Hematopoietic multipotent progenitor cell treated with erythropoietin and hydrocortisone succinate and interleukin-3 and kit ligand, for 6 days (in vitro differentiated cells): ENCODE results near the gene CDC42SE2.
"Not testable (repeated sequence)": the region's sequence is repeated elsewhere in the genome, so short reads cannot be mapped to it uniquely, and the experiment has no call there.

Source experiments
- DNase-seq: peaks from one replicate; pipeline ENCODE4 v3.0.0-alpha.2; 2015

Gene CDC42SE2

GRCh38 chr5:131396630-131397273, 132.9 kb downstream of the CDC42SE2 start:
- DNase-seq: no peak

DNA sequence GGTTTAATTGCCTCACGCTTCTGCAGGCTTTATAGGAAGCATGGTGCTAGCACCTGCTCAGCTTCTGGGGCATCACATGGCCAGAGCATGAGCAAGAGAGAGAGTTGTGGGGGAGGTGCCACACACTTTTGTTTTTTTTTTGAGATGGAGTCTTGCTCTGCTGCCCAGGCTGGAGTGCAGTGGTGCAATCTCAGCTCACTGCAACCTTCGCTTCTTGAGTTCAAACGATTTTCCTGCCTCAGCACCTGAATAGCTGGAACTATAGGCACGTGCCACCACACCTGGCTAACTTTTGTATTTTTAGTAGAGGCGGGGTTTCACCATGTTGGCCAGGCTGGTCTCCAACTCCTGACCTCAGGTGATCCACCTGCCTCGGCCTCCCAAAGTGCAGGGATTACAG, 135.2 kb downstream of the CDC42SE2 start:
- not testable (repeated sequence) for DNase-seq

DNA sequence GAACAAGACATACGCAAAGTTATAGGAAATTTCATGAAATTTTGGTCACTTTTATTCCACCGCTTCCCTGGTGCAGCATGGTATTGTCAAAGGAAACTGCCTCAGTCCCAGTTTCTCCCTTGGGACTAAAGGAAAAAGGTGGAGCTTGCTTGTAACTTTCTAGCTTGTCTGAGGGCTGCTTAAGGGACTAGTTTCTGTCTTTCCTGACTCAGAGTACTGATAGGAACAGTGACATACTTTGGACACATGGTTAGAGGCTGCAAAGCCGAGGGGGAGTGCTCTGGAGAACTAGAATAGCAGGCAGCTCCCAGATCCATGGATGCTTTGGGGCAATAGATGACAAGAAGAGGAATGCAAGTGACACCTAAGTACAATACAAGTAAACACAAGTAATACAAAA, 136.7 kb downstream of the CDC42SE2 start:
- no peak for DNase-seq

DNA sequence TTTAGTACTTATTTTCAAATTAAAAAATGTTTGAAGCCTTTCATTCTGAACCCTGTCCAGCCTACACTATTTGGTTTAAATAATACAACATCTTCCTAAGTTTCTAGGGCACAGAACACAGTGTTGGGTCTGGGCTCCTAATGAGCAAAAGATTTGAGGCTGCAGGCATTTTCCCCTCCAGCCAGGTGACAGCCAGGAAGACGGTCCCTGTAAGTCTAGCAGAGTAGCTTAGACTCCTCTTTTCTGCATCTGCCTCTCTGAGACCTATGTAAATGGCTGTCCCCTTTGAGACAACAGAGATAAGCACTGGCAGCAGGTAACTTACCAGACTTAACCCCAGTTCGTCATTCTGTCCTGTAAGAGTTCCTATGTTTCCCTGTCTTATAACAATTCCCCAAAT, 141.8 kb downstream of the CDC42SE2 start:
- DNase-seq: no peak

GRCh38 chr5:131406076-131406475, 142.2 kb downstream of the CDC42SE2 start:
- DNase-seq: no peak

- no peak for DNase-seq
These were observed 143.3 kb downstream of the CDC42SE2 start for GRCh38 chr5:131406975-131407638.

GRCh38 chr5:131413605-131414559, 150.0 kb downstream of the CDC42SE2 start:
- DNase-seq: no peak

GRCh38 chr5:131416729-131417128, 152.9 kb downstream of the CDC42SE2 start:
- DNase-seq: no peak

DNA sequence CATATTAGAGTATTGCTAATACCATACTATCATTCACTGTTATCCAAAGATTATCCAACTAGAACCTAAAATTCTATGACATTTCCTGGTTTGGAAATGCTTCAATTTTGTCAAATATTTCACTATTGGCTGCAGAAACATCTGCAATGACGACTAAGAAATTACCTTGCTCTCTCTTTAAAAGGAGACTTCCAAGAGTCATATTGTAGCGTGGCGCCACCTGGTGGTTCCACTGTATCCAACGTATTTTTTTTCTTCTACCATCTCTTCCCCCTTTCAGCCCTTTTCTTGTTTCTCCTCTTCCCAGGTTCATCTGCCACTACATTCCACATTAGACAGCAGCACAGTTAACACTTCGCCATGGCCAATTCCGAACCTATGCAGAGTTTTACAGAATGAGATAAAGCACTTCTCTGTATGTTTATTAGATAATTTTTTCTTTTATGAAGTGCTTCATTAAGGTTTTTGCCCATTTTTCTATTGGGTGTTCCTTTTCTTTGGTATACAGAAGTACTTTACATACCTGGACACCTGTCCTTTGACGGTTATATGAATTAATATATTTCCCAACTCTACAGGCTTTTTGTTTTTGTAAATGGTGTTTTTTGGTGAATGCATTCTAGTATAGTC, 153.5 kb downstream of the CDC42SE2 start:
- peak; percentile 95 for DNase-seq

DNA sequence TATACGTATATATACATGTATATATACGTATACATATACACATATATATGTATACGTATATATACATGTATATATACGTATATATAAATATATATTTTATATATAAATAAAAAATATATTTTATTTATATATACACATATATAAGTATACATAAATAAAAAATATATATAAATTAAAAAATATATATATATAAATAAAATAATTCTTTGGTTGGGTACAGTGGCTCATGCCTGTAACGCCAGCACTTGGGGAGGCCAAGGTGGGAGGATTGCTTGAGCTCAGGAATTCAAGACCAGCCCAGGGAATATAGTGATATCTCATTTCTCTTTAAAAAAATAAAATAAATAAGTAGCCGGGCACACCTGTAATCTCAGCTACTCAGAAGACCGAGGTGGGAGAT, 155.0 kb downstream of the CDC42SE2 start:
- no peak for DNase-seq

GRCh38 chr5:131419877-131420276, 156.0 kb downstream of the CDC42SE2 start:
- DNase-seq: no peak

DNA sequence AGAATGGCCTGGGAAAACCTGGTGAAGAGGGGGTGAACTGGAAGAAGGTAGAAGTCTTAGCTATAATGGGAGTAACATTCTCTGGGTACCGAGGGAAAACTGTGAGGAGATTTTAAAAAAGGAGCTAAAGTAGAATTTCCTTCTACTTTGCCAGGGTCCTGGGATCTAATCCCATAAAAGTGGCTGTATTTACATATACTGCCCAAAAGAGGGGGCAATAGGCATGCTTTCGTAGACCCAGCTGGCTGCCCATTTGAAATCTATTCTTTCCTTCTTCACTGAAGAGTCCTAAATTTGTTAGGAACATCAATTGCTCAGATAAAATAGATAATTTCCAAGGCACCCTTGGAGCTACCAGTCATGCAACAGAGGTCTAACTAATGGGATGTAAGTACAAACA, 159.2 kb downstream of the CDC42SE2 start:
- DNase-seq: peak; percentile 68

DNA sequence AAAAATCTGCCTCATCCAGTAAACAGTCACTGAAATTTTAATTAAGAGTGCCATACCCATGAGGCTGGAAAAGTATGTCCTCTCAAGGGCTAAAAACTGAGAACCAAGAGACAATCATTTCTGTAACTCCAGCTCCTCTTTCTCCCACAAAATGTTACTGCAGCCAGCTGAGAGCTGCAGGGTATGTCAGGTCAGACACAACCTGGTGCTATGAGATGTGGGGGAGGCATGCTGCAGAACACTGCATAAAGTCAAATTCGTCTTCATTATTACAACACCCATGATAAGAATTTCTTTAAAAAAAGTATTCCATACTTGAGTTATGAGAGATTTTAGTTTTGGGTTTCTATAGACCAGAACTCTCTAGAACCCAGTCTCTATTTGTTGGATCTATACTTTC, 162.2 kb downstream of the CDC42SE2 start:
- DNase-seq: no peak

- DNase-seq: no peak
These were observed 166.9 kb downstream of the CDC42SE2 start for GRCh38 chr5:131430794-131431193.

DNA sequence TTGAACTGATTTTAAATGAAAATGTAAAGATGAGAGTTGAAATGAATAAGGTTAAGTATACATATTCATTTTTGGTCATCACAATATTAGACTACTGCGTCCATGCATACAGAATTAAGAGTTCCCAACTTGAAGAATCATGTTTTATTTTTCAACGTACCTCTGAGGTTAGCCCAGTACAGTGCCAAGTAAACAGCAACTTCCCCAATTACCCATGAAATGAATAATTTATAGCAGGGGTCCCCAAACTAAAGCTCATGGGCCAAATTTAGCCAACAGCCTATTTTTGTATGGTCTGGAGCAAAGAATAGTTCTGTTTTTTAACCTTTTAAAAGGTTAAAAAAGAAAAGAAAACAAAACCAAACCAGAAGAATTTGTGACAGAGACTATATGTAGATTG, 167.9 kb downstream of the CDC42SE2 start:
- DNase-seq: no peak

- no peak for DNase-seq
These were observed 169.3 kb downstream of the CDC42SE2 start for GRCh38 chr5:131433109-131433508.

- DNase-seq: peak; percentile 58
These were observed 172.2 kb downstream of the CDC42SE2 start for GRCh38 chr5:131436081-131436480.

- DNase-seq: no peak
These were observed 177.3 kb downstream of the CDC42SE2 start for GRCh38 chr5:131441184-131441583.
